ENCODE results near the gene FADS6. TPM values are rescaled to one million over a fixed set of nuclear protein-coding genes. Genes with fewer than 3 reads are reported as not detected.

Gene FADS6
- polyA plus RNA-seq, 4 donors, result 2.5 to 27.3 (median 25.7) TPM

GRCh38 chr17:74859459-74860228 is 33.8 kb downstream of the FADS6 start, which contains the start of gene GRIN2C:
GRIN2C (minus strand) TSS chr17:74859885; CDS start chr17:74855092, 4,793 bp downstream.
- Histone ChIP-seq H3K4me1 (ENCODE audit: control insufficient read depth in 3 of 3, insufficient read depth in 2 of 3, low read depth in 1 of 3, low read length in 2 of 3) (peaks cover 0 to 20% (median 3%) of the 10 kb centered on the region in 3 donors), H3K4me3 (ENCODE audit: low read depth in 1 of 3, low read length in 3 of 3) (no peak within 1 kb of the TSS), H3K27me3 (ENCODE audit: control insufficient read depth in 3 of 3, insufficient read depth in 3 of 3, low read length in 3 of 3) (peaks cover 0 to 69% (median 34%) of the 10 kb centered on the region in 3 donors), H3K27ac (ENCODE audit: low read depth in 1 of 3, low read length in 2 of 3) (no peak within 1 kb of the TSS), H3K36me3 (ENCODE audit: control insufficient read depth in 3 of 3, insufficient read depth in 2 of 3, low read depth in 1 of 3, low read length in 3 of 3) (peaks cover 0 to 7% (median 0%) of the 10 kb centered on the region in 3 donors), H3K9me3 (ENCODE audit: control insufficient read depth in 2 of 2, insufficient read depth in 1 of 2, low read depth in 1 of 2, low read length in 1 of 2) (no peaks in the 10 kb centered on the region)
- DNase-seq (no peak), FAIRE-seq (no peak)
- 2 to 3% (median 2%) methylated on average over 40 to 72 of the region's 72 CpGs for WGBS, 3 donors

GRCh38 chr17:74858672-74859458 is 34.6 kb downstream of the FADS6 start:
- 36 to 52% (median 51%) methylated on average over 12 of the region's 12 CpGs for WGBS, 3 donors
- no peak for FAIRE-seq
- Histone ChIP-seq H3K27ac (ENCODE audit: low read depth in 1 of 3, low read length in 2 of 3) (no peak overlapping the region), H3K9me3 (ENCODE audit: control insufficient read depth in 2 of 2, insufficient read depth in 1 of 2, low read depth in 1 of 2, low read length in 1 of 2) (no peaks in the 10 kb centered on the region), H3K4me3 (ENCODE audit: low read depth in 1 of 3, low read length in 3 of 3) (no peak overlapping the region), H3K27me3 (ENCODE audit: control insufficient read depth in 3 of 3, insufficient read depth in 3 of 3, low read length in 3 of 3) (peaks cover 0 to 76% (median 42%) of the 10 kb centered on the region in 3 donors), H3K36me3 (ENCODE audit: control insufficient read depth in 3 of 3, insufficient read depth in 2 of 3, low read depth in 1 of 3, low read length in 3 of 3) (peaks cover 0 to 2% (median 0%) of the 10 kb centered on the region in 3 donors), H3K4me1 (ENCODE audit: control insufficient read depth in 3 of 3, insufficient read depth in 2 of 3, low read depth in 1 of 3, low read length in 2 of 3) (peaks cover 0 to 20% (median 3%) of the 10 kb centered on the region in 3 donors)
- DNase-seq, result no peak

DNA sequence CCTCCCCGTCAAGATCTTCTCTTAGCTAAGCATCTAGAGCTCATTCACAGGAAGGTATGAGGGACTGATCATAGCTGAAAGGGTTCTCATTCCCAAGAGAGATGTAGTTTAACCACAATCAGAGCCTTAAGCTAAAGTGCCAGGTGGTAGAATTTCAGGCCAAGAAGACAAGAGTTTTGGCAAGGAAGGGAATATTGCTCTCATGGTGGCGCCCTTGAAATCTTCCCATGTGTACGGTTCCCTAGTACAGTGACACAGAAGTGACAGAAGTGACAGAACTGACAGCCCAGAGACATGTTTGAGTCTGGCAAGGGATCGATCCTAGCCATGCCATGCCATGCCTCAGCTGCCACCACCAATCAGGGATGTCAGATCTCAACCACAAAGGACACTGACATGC is 36.2 kb downstream of the FADS6 start:
- 51 to 64% (median 61%) methylated on average over 4 of the region's 4 CpGs for WGBS, 3 donors
- DNase-seq, result no peak
- no peak for FAIRE-seq

DNA sequence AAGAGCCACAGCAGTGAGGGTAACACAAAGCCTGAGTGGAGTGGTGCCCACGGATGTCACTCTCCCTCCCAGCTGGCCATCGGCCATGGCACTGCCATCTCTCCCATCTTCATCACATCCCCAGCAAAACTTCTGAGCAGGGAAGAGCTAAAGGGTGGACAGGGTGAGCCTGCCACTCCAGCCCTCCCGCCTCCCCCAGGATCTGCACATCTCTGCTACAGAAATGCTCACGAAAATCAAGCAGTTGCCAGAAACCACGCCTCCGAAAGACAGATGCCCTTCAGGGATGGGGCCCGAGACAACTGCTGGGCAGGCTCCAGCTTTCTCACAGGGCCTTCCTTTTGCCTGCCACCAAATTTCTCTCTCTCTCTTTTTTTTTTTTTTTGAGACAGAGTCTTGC is 37.3 kb downstream of the FADS6 start:
- Histone ChIP-seq H3K36me3 (ENCODE audit: control insufficient read depth in 3 of 3, insufficient read depth in 2 of 3, low read depth in 1 of 3, low read length in 3 of 3) (no peaks in the 10 kb centered on the region), H3K9me3 (ENCODE audit: control insufficient read depth in 2 of 2, insufficient read depth in 1 of 2, low read depth in 1 of 2, low read length in 1 of 2) (no peaks in the 10 kb centered on the region), H3K27me3 (ENCODE audit: control insufficient read depth in 3 of 3, insufficient read depth in 3 of 3, low read length in 3 of 3) (peaks cover 0 to 90% (median 51%) of the 10 kb centered on the region in 3 donors), H3K4me1 (ENCODE audit: control insufficient read depth in 3 of 3, insufficient read depth in 2 of 3, low read depth in 1 of 3, low read length in 2 of 3) (peaks cover 0 to 7% (median 3%) of the 10 kb centered on the region in 3 donors), H3K4me3 (ENCODE audit: low read depth in 1 of 3, low read length in 3 of 3) (no peak overlapping the region), H3K27ac (ENCODE audit: low read depth in 1 of 3, low read length in 2 of 3) (no peak overlapping the region)
- FAIRE-seq (no peak), DNase-seq (no peak)
- WGBS, 3 donors, result 70 to 80% (median 76%) methylated on average over 7 of the region's 7 CpGs

More for the DNA sequence above, 36.2 kb downstream of the FADS6 start:
- H3K36me3 ChIP-seq (ENCODE audit: control insufficient read depth in 3 of 3, insufficient read depth in 2 of 3, low read depth in 1 of 3, low read length in 3 of 3), result no peaks in the 10 kb centered on the region
- H3K27ac ChIP-seq (ENCODE audit: low read depth in 1 of 3, low read length in 2 of 3), result no peak overlapping the region
- H3K27me3 ChIP-seq (ENCODE audit: control insufficient read depth in 3 of 3, insufficient read depth in 3 of 3, low read length in 3 of 3), result peaks cover 0 to 88% (median 49%) of the 10 kb centered on the region in 3 donors
- peaks cover 0 to 13% (median 3%) of the 10 kb centered on the region in 3 donors for H3K4me1 ChIP-seq (ENCODE audit: control insufficient read depth in 3 of 3, insufficient read depth in 2 of 3, low read depth in 1 of 3, low read length in 2 of 3)
- no peaks in the 10 kb centered on the region for H3K9me3 ChIP-seq (ENCODE audit: control insufficient read depth in 2 of 2, insufficient read depth in 1 of 2, low read depth in 1 of 2, low read length in 1 of 2)
- H3K4me3 ChIP-seq (ENCODE audit: low read depth in 1 of 3, low read length in 3 of 3), result no peak overlapping the region

- no peak for FAIRE-seq
- no peak overlapping the region for H3K27ac ChIP-seq (ENCODE audit: low read depth in 1 of 3, low read length in 2 of 3)
- H3K27me3 ChIP-seq (ENCODE audit: control insufficient read depth in 3 of 3, insufficient read depth in 3 of 3, low read length in 3 of 3), result peaks cover 0 to 90% (median 47%) of the 10 kb centered on the region in 3 donors
Observed at GRCh38 chr17:74855323-74855722, 38.1 kb downstream of the FADS6 start.

DNA sequence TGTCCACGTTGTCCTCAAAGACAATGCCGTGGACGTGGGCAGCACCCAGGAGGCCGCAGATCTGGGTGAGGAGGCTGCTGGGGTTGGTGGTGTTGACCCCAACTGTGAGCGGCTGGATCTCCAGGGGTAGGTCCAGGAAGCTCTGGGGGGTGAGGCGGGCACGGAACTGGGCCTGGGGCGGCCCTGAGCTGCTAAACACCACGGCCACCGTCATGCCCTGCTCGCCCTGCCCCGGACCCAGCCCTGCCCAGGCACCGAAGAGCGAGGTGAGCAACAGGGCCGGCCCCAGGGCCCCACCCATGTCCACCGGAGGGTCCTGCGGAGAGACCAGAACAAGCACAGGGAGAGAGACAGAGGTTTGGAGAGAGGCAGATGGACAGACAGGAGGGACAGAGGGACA is 38.6 kb downstream of the FADS6 start:
- Histone ChIP-seq H3K36me3 (ENCODE audit: control insufficient read depth in 3 of 3, insufficient read depth in 2 of 3, low read depth in 1 of 3, low read length in 3 of 3) (no peaks in the 10 kb centered on the region), H3K4me3 (ENCODE audit: low read depth in 1 of 3, low read length in 3 of 3) (no peak overlapping the region), H3K4me1 (ENCODE audit: control insufficient read depth in 3 of 3, insufficient read depth in 2 of 3, low read depth in 1 of 3, low read length in 2 of 3) (no peaks in the 10 kb centered on the region), H3K27ac (ENCODE audit: low read depth in 1 of 3, low read length in 2 of 3) (no peak overlapping the region), H3K27me3 (ENCODE audit: control insufficient read depth in 3 of 3, insufficient read depth in 3 of 3, low read length in 3 of 3) (peaks cover 0 to 85% (median 42%) of the 10 kb centered on the region in 3 donors), H3K9me3 (ENCODE audit: control insufficient read depth in 2 of 2, insufficient read depth in 1 of 2, low read depth in 1 of 2, low read length in 1 of 2) (no peaks in the 10 kb centered on the region)
- DNase-seq (no peak), FAIRE-seq (no peak)
- 82 to 87% (median 86%) methylated on average over 11 to 17 of the region's 17 CpGs for WGBS, 3 donors

More at GRCh38 chr17:74855323-74855722, 38.1 kb downstream of the FADS6 start:
- Histone ChIP-seq H3K4me1 (ENCODE audit: control insufficient read depth in 3 of 3, insufficient read depth in 2 of 3, low read depth in 1 of 3, low read length in 2 of 3) (no peaks in the 10 kb centered on the region), H3K9me3 (ENCODE audit: control insufficient read depth in 2 of 2, insufficient read depth in 1 of 2, low read depth in 1 of 2, low read length in 1 of 2) (no peaks in the 10 kb centered on the region), H3K4me3 (ENCODE audit: low read depth in 1 of 3, low read length in 3 of 3) (no peak overlapping the region), H3K36me3 (ENCODE audit: control insufficient read depth in 3 of 3, insufficient read depth in 2 of 3, low read depth in 1 of 3, low read length in 3 of 3) (no peaks in the 10 kb centered on the region)
- WGBS, 3 donors, result 78 to 83% (median 82%) methylated on average over 4 of the region's 4 CpGs
- DNase-seq, result no peak

- DNase-seq (no peak), FAIRE-seq (no peak)
- H3K4me1 ChIP-seq (ENCODE audit: control insufficient read depth in 3 of 3, insufficient read depth in 2 of 3, low read depth in 1 of 3, low read length in 2 of 3), result no peaks in the 10 kb centered on the region
- H3K9me3 ChIP-seq (ENCODE audit: control insufficient read depth in 2 of 2, insufficient read depth in 1 of 2, low read depth in 1 of 2, low read length in 1 of 2), result no peaks in the 10 kb centered on the region
- WGBS, 3 donors, result 77 to 82% (median 78%) methylated on average over 8 of the region's 8 CpGs
- no peak overlapping the region for H3K4me3 ChIP-seq (ENCODE audit: low read depth in 1 of 3, low read length in 3 of 3)
- peaks cover 0 to 75% (median 37%) of the 10 kb centered on the region in 3 donors for H3K27me3 ChIP-seq (ENCODE audit: control insufficient read depth in 3 of 3, insufficient read depth in 3 of 3, low read length in 3 of 3)
- no peaks in the 10 kb centered on the region for H3K36me3 ChIP-seq (ENCODE audit: control insufficient read depth in 3 of 3, insufficient read depth in 2 of 3, low read depth in 1 of 3, low read length in 3 of 3)
- no peak overlapping the region for H3K27ac ChIP-seq (ENCODE audit: low read depth in 1 of 3, low read length in 2 of 3)
Observed at GRCh38 chr17:74853669-74854068, 39.8 kb downstream of the FADS6 start.

DNA sequence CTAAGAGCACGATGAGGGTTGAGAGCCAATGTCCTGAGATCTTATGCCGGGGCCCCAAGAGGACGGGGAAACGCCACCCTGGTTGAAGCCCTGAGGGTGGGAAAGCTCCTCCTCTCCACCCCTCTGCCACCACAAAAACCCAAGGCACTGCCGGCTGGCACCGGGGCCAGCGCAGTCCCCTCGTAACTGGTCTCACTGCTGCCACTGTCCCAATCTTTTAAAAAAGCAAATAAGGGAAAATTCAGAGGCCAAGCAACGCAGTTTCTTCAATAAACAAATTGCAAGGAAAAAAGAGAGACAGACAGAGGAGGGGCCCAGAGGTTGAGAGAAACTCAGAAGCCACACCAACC is 40.4 kb downstream of the FADS6 start:
- DNase-seq, result no peak
- FAIRE-seq, result no peak
- Histone ChIP-seq H3K27me3 (ENCODE audit: control insufficient read depth in 3 of 3, insufficient read depth in 3 of 3, low read length in 3 of 3) (peaks cover 0 to 69% (median 35%) of the 10 kb centered on the region in 3 donors), H3K36me3 (ENCODE audit: control insufficient read depth in 3 of 3, insufficient read depth in 2 of 3, low read depth in 1 of 3, low read length in 3 of 3) (no peaks in the 10 kb centered on the region), H3K4me3 (ENCODE audit: low read depth in 1 of 3, low read length in 3 of 3) (no peak overlapping the region), H3K9me3 (ENCODE audit: control insufficient read depth in 2 of 2, insufficient read depth in 1 of 2, low read depth in 1 of 2, low read length in 1 of 2) (no peaks in the 10 kb centered on the region), H3K27ac (ENCODE audit: low read depth in 1 of 3, low read length in 2 of 3) (no peak overlapping the region), H3K4me1 (ENCODE audit: control insufficient read depth in 3 of 3, insufficient read depth in 2 of 3, low read depth in 1 of 3, low read length in 2 of 3) (no peaks in the 10 kb centered on the region)
- WGBS, 3 donors, result 14 to 17% (median 14%) methylated on average over 9 of the region's 9 CpGs
